ENCODE measurements around the gene HERC4.

Gene HERC4

GRCh38 chr10:68112837-68113236, 37.8 kb upstream of the HERC4 start:
- Mint-ChIP-seq H3K9me3 (no peaks in the 10 kb centered on the region), H3K27me3 (ENCODE audit: low read depth, poor library complexity) (peaks cover 3% of the 10 kb centered on the region), H3K36me3 (ENCODE audit: low read depth) (no peaks in the 10 kb centered on the region), H3K4me3 (no peak overlapping the region), H3K27ac (no peak overlapping the region), H3K4me1 (peaks cover 5% of the 10 kb centered on the region)
- DNase-seq = no peak
- no peak for TF ChIP-seq CTCF (IDR thresholded peaks at IDR 0.05)

- H3K27me3 Mint-ChIP-seq (ENCODE audit: low read depth, poor library complexity) = peaks cover 3% of the 10 kb centered on the region
- no peaks in the 10 kb centered on the region for H3K9me3 Mint-ChIP-seq
Measured at GRCh38 chr10:68111584-68111983, 36.5 kb upstream of the HERC4 start.

DNA sequence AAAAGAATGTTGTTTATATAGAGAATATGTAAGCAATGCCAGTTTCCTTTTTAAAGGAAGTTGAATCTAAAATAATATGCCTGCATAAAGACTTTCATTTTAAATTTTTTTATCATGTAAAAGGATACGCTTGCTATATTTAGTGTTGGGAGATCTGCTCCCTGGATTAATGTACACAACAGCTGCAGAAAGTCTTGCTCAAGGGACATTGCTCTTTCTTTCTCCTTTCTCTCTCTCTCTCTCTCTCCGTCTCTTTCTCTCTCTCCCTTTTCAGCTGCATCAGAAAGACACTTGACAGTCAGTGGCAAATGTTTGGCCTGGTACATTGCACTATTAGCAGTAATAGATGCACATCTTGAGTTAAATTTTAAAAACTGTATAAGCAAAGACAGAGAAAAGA, 34.9 kb upstream of the HERC4 start:
- no peak for TF ChIP-seq CTCF (IDR thresholded peaks at IDR 0.05)
- Mint-ChIP-seq H3K36me3 (ENCODE audit: low read depth) (no peaks in the 10 kb centered on the region), H3K4me1 (peaks cover 19% of the 10 kb centered on the region), H3K9me3 (no peaks in the 10 kb centered on the region), H3K27ac (no peak overlapping the region), H3K27me3 (ENCODE audit: low read depth, poor library complexity) (peaks cover 3% of the 10 kb centered on the region), H3K4me3 (no peak overlapping the region)
- no peak for DNase-seq

More at GRCh38 chr10:68111584-68111983, 36.5 kb upstream of the HERC4 start:
- TF ChIP-seq CTCF (IDR thresholded peaks at IDR 0.05) = no peak
- no peak overlapping the region for H3K27ac Mint-ChIP-seq
- no peak for DNase-seq
- peaks cover 8% of the 10 kb centered on the region for H3K4me1 Mint-ChIP-seq
- H3K4me3 Mint-ChIP-seq = no peak overlapping the region
- no peaks in the 10 kb centered on the region for H3K36me3 Mint-ChIP-seq (ENCODE audit: low read depth)

- Mint-ChIP-seq H3K4me3 (no peak within 1 kb of the TSS), H3K27ac (no peak within 1 kb of the TSS), H3K27me3 (ENCODE audit: low read depth, poor library complexity) (peaks cover 3% of the 10 kb centered on the region), H3K36me3 (ENCODE audit: low read depth) (no peaks in the 10 kb centered on the region), H3K9me3 (no peaks in the 10 kb centered on the region), H3K4me1 (peaks cover 19% of the 10 kb centered on the region)
- no peak for TF ChIP-seq CTCF (IDR thresholded peaks at IDR 0.05)
- no peak for DNase-seq
Measured at GRCh38 chr10:68109331-68109730, 34.2 kb upstream of the HERC4 start, which contains the start of gene MYPN. Gene MYPN, plus strand, starts transcription at chr10:68109488. Its CDS starts 11,951 bp downstream, at chr10:68121439.

GRCh38 chr10:68108653-68109052, 33.6 kb upstream of the HERC4 start:
- Mint-ChIP-seq H3K4me1 (peaks cover 19% of the 10 kb centered on the region), H3K9me3 (no peaks in the 10 kb centered on the region), H3K27me3 (ENCODE audit: low read depth, poor library complexity) (peaks cover 3% of the 10 kb centered on the region), H3K4me3 (no peak overlapping the region), H3K36me3 (ENCODE audit: low read depth) (no peaks in the 10 kb centered on the region), H3K27ac (no peak overlapping the region)
- no peak for DNase-seq
- no peak for TF ChIP-seq CTCF (IDR thresholded peaks at IDR 0.05)

DNA sequence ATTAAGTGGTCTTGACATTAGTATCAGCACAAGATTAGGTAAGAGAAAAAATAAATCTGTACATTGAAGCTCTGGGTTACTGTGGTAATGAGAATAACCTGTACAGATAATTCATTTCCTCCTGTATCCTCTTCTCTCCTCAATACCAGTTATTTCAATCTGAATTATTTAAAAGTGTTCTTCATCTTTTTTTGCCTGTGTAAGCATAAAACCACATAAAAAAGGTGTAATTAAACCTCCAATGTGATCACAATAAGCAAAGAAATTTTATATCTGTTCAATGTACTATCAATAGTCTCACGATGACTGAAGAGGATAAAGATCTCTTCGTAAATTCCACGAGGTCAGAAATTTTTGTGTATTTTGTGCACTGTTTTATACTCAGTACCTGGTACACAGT, 33.0 kb upstream of the HERC4 start:
- Mint-ChIP-seq H3K9me3 (no peaks in the 10 kb centered on the region), H3K4me3 (no peak overlapping the region), H3K36me3 (ENCODE audit: low read depth) (no peaks in the 10 kb centered on the region), H3K4me1 (peaks cover 19% of the 10 kb centered on the region), H3K27me3 (ENCODE audit: low read depth, poor library complexity) (peaks cover 3% of the 10 kb centered on the region), H3K27ac (no peak overlapping the region)
- no peak for DNase-seq
- TF ChIP-seq CTCF (IDR thresholded peaks at IDR 0.05) = no peak

Data from nephron progenitor cell (in vitro differentiated cells).